Measurements from ENCODE around the gene UBP1.

GRCh38 chr3:33473813-33474212 lies 33.6 kb upstream of the UBP1 start:
- TF ChIP-seq CTCF (IDR thresholded peaks at IDR 0.05), result no peak
- TF ChIP-seq EZH2 (IDR thresholded peaks at IDR 0.05; ENCODE audit: borderline replicate concordance, insufficient read depth, low read depth, low read length, poor library complexity, severe bottlenecking), result no peak
